Naive thymus-derived CD4-positive, alpha-beta T cell (primary cell): ENCODE data around the gene IGSF1. TPM values are rescaled to one million over a fixed set of nuclear protein-coding genes. Genes with fewer than 3 reads are reported as not detected.
"Not testable (repeated sequence)": the region's sequence is repeated elsewhere in the genome, so short reads cannot be mapped to it uniquely, and the experiment has no call there.

Source experiments
- ATAC-seq: fragments of 150-1000 bp; cut with Tn5 transposase; 2 replicates; pipeline ENCODE4 v1.10.0; 2021; ENCODE audit warnings: mild to moderate bottlenecking, moderate library complexity
- CTCF ChIA-PET: fragments of 350-600 bp; sonication (Branson Sonifier 250); formaldehyde crosslinking; loops from one replicate; lab custom pipeline; 2021; ENCODE audit warnings: antibody characterized with exemption; lab: Charles Lee
- POLR2A ChIA-PET: fragments of 350-600 bp; sonication (Branson Sonifier 250); formaldehyde crosslinking; loops from one replicate; lab custom pipeline; 2021; ENCODE audit warnings: antibody characterized with exemption, inconsistent platforms; lab: Charles Lee
- DNase-seq, 9 donors: peaks; one replicate each; pipeline versions ENCODE4 v3.0.0 to v3.0.0-alpha.2; 2020 to 2022; ENCODE audit warnings: mixed read lengths in 1 of 9
- H3K27ac ChIP-seq: one replicate; pipeline ENCODE4 v1.7.0; 2013; ENCODE audit warnings: mild to moderate bottlenecking, low read depth, low read length, moderate library complexity
- H3K27me3 ChIP-seq, 2 donors: one replicate each; pipeline ENCODE4 v1.7.0; 2013; ENCODE audit warnings: low read length in 2 of 2, mild to moderate bottlenecking in 2 of 2, moderate library complexity in 2 of 2; ENCODE audit not compliant: control insufficient read depth in 2 of 2, insufficient read depth in 2 of 2
- H3K36me3 ChIP-seq, 3 experiments: 1 replicate in 2 of 3; 2 replicates in 1 of 3; pipeline ENCODE4 v1.7.0; 2013; ENCODE audit warnings: low read length in 3 of 3, mild to moderate bottlenecking in 3 of 3, moderate library complexity in 1 of 3; ENCODE audit not compliant: insufficient read depth in 3 of 3, control insufficient read depth in 2 of 3
- H3K4me1 ChIP-seq, 2 donors: one replicate each; pipeline ENCODE4 v1.7.0; 2013; ENCODE audit warnings: low read length in 2 of 2, mild to moderate bottlenecking in 2 of 2, moderate library complexity in 1 of 2; ENCODE audit not compliant: control insufficient read depth in 2 of 2, insufficient read depth in 2 of 2
- H3K4me3 ChIP-seq: 2 replicates; pipeline ENCODE4 v1.7.0; 2013; ENCODE audit warnings: mild to moderate bottlenecking, low read length
- H3K9me3 ChIP-seq, 3 experiments: 1 replicate in 2 of 3; 2 replicates in 1 of 3; pipeline ENCODE4 v1.7.0; 2013; ENCODE audit warnings: low read length in 3 of 3; ENCODE audit not compliant: control insufficient read depth in 2 of 3
- H3K27ac Mint-ChIP-seq, 9 donors: one replicate each; pipeline ENCODE4 v1.8.0; 2020 to 2022; ENCODE audit warnings: mixed read lengths in 9 of 9, mild to moderate bottlenecking in 8 of 9, moderate library complexity in 5 of 9, inconsistent platforms in 2 of 9
- H3K27me3 Mint-ChIP-seq, 5 donors: one replicate each; pipeline ENCODE4 v1.8.0; 2021 to 2022; ENCODE audit warnings: mixed read lengths in 5 of 5, mild to moderate bottlenecking in 1 of 5
- H3K36me3 Mint-ChIP-seq, 5 donors: one replicate each; pipeline ENCODE4 v1.8.0; 2020 to 2022; ENCODE audit warnings: mixed read lengths in 5 of 5, mild to moderate bottlenecking in 3 of 5, inconsistent platforms in 1 of 5
- H3K4me1 Mint-ChIP-seq, 7 donors: one replicate each; pipeline ENCODE4 v1.8.0; 2020 to 2022; ENCODE audit warnings: mixed read lengths in 7 of 7, mild to moderate bottlenecking in 3 of 7, inconsistent platforms in 1 of 7
- H3K4me3 Mint-ChIP-seq, 10 donors: one replicate each; pipeline ENCODE4 v1.8.0; 2020 to 2022; ENCODE audit warnings: mild to moderate bottlenecking in 10 of 10, mixed read lengths in 10 of 10, moderate library complexity in 6 of 10, inconsistent platforms in 2 of 10
- H3K9me3 Mint-ChIP-seq, 11 donors: one replicate each; pipeline ENCODE4 v1.8.0; 2020 to 2022; ENCODE audit warnings: mixed read lengths in 11 of 11, mild to moderate bottlenecking in 4 of 11, inconsistent platforms in 1 of 11, moderate library complexity in 1 of 11
- intact Hi-C, 2 donors: fragments of 100-400 bp; cut with micrococcal nuclease; formaldehyde crosslinking; loops; one replicate each; pipeline ENCODE4 v1.15.1; 2023
- polyA plus RNA-seq, 2 donors: library from polyadenylated mRNA; unstranded; fragments of 300-500 nt; fragmentation: Illumina TruSeq; gene quantifications; one replicate each; pipeline ENCODE4 v1.2.3, GENCODE V29; 2021
- total RNA-seq, 6 experiments: library from RNA in 5 of 6; stranded (reverse) in 5 of 6; gene quantifications; 1 replicate in 5 of 6; 2 replicates in 1 of 6; pipeline ENCODE4 v1.2.3 and lab custom pipeline; 2021 to 2026

IGSF1 gene
- total and polyA plus RNA-seq, 7 experiments from 2014 or later: not detected

DNA sequence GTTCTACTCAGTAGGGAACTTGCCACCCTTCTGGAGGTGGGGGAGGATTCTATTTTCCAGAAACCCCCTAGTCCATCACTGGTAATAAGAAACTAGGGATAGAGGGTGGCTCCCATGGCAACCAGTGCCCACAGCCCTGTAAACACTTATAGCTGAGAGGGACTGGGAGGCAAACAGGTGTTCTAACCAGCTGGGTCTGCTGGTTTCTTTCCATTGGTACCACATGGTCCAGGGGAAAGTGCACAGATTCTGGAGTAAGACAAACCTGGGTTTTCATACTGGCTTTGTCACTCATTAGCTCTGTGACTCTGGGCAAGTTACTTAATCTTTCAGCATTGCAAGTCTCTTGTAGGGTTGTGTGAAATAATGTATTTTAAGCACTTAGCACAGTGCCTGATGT lies 26.9 kb downstream of the IGSF1 start:
- Histone ChIP-seq H3K27me3 (no peaks in the 10 kb centered on the region), H3K27ac (no peak overlapping the region), H3K9me3 (no peaks in the 10 kb centered on the region), H3K4me3 (no peak overlapping the region), H3K4me1 (no peaks in the 10 kb centered on the region), H3K36me3 (no peaks in the 10 kb centered on the region)
- Mint-ChIP-seq H3K9me3 (peaks cover 0 to 2% (median 0%) of the 10 kb centered on the region in 11 donors), H3K36me3 (no peaks in the 10 kb centered on the region), H3K27ac (no peak overlapping the region), H3K27me3 (peaks cover 0 to 7% (median 4%) of the 10 kb centered on the region in 5 donors), H3K4me3 (no peak overlapping the region), H3K4me1 (peaks cover 0 to 9% (median 0%) of the 10 kb centered on the region in 7 donors)
- ATAC-seq (no peak), DNase-seq (no peak)
- ChIA-PET CTCF (no interaction called here), POLR2A (no interaction called here)
- intact Hi-C loops: no loop called here

- no peak for ATAC-seq
- CTCF ChIA-PET: no interaction called here
- Histone ChIP-seq H3K27ac (no peak overlapping the region), H3K36me3 (no peaks in the 10 kb centered on the region), H3K27me3 (no peaks in the 10 kb centered on the region), H3K4me3 (no peak overlapping the region), H3K9me3 (no peaks in the 10 kb centered on the region), H3K4me1 (no peaks in the 10 kb centered on the region)
- H3K9me3 Mint-ChIP-seq: no peaks in the 10 kb centered on the region
- H3K4me1 Mint-ChIP-seq: no peaks in the 10 kb centered on the region
- intact Hi-C loops: no loop called here
- no peaks in the 10 kb centered on the region for H3K36me3 Mint-ChIP-seq
- peaks cover 0 to 4% (median 0%) of the 10 kb centered on the region in 5 donors for H3K27me3 Mint-ChIP-seq
- POLR2A ChIA-PET: no interaction called here
- no peak for DNase-seq
- H3K4me3 Mint-ChIP-seq: no peak overlapping the region
- no peak overlapping the region for H3K27ac Mint-ChIP-seq
Measured at GRCh38 chrX:131257367-131257766, 31.7 kb downstream of the IGSF1 start.

- H3K4me1 Mint-ChIP-seq, CTCF ChIA-PET, H3K36me3 Mint-ChIP-seq, H3K27ac ChIP-seq, DNase-seq, ATAC-seq, H3K4me3 ChIP-seq, H3K27me3 Mint-ChIP-seq, H3K27me3 ChIP-seq, intact Hi-C loops, POLR2A ChIA-PET, H3K4me1 ChIP-seq, H3K4me3 Mint-ChIP-seq, H3K27ac Mint-ChIP-seq, H3K36me3 ChIP-seq, H3K9me3 ChIP-seq, H3K9me3 Mint-ChIP-seq: not testable (repeated sequence)
Measured at GRCh38 chrX:131250984-131251738, 37.9 kb downstream of the IGSF1 start.

GRCh38 chrX:131239057-131239456 lies 50.0 kb downstream of the IGSF1 start:
- Mint-ChIP-seq H3K27me3 (peaks cover 0 to 4% (median 4%) of the 10 kb centered on the region in 5 donors), H3K36me3 (no peaks in the 10 kb centered on the region), H3K4me3 (no peak overlapping the region), H3K27ac (no peak overlapping the region), H3K4me1 (no peaks in the 10 kb centered on the region), H3K9me3 (peaks cover 0 to 2% (median 0%) of the 10 kb centered on the region in 11 donors)
- no peaks in the 10 kb centered on the region for H3K9me3 ChIP-seq
- no peaks in the 10 kb centered on the region for H3K36me3 ChIP-seq
- H3K27me3 ChIP-seq: no peaks in the 10 kb centered on the region
- ATAC-seq: no peak
- no peak overlapping the region for H3K4me3 ChIP-seq
- no peaks in the 10 kb centered on the region for H3K4me1 ChIP-seq
- POLR2A ChIA-PET: no interaction called here
- no peak overlapping the region for H3K27ac ChIP-seq
- DNase-seq: no peak
- CTCF ChIA-PET: no interaction called here
- intact Hi-C loops: no loop called here

- CTCF ChIA-PET: no interaction called here
- POLR2A ChIA-PET: no interaction called here
Measured at GRCh38 chrX:131237363-131237762, 51.7 kb downstream of the IGSF1 start.

DNA sequence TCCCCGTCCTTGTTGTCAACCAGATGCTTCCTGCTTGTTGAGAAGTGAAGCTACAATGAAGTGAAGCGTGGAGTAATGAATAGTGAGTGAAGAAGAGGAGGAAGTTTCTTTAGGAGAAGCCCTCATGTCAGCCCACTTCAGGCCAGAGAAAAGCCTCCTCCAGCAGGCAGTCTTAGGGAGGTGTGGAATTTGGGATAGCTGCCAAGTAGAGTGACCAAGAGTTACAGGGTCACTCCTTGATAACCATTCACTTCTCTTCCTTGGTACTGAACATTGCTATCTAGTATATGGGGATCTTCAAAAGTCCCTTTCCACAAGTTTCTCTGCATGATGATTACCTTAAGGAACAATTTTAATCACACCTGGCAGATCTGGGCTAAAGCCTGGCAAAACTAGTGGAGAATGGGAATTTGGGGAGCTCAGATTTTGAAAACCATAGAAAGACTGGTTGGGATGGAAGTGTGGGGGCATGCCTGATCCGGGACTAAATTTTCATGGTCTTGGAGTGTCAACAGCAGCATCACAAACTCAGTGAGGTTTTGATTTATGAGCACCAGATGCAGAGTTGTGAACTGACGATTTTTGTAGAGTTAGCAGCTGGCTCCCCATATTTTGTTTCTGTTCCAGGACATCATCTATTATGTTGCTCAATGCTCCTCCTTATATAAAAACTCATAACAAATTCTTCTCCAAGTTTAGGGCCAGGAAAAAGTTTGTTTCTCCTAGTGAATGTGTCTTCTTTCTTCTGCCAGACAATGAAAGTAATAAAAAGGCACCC lies 53.1 kb downstream of the IGSF1 start:
- Mint-ChIP-seq H3K27me3 (peaks cover 0 to 4% (median 0%) of the 10 kb centered on the region in 5 donors), H3K36me3 (no peaks in the 10 kb centered on the region), H3K9me3 (peaks cover 0 to 2% (median 0%) of the 10 kb centered on the region in 11 donors), H3K4me3 (no peak overlapping the region), H3K27ac (no peak overlapping the region), H3K4me1 (no peaks in the 10 kb centered on the region)
- DNase-seq (no peak), ATAC-seq (no peak)
- intact Hi-C loops: no loop called here
- H3K4me3 ChIP-seq: no peak overlapping the region
- H3K4me1 ChIP-seq: no peaks in the 10 kb centered on the region
- no peaks in the 10 kb centered on the region for H3K36me3 ChIP-seq
- POLR2A ChIA-PET: no interaction called here
- H3K9me3 ChIP-seq: no peaks in the 10 kb centered on the region
- no peaks in the 10 kb centered on the region for H3K27me3 ChIP-seq
- H3K27ac ChIP-seq: no peak overlapping the region
- CTCF ChIA-PET: no interaction called here

More at GRCh38 chrX:131237363-131237762, 51.7 kb downstream of the IGSF1 start:
- no peaks in the 10 kb centered on the region for H3K36me3 Mint-ChIP-seq
- ATAC-seq: no peak
- no peaks in the 10 kb centered on the region for H3K9me3 ChIP-seq
- peaks cover 0 to 4% (median 4%) of the 10 kb centered on the region in 5 donors for H3K27me3 Mint-ChIP-seq
- intact Hi-C loops: no loop called here
- no peaks in the 10 kb centered on the region for H3K4me1 Mint-ChIP-seq
- no peaks in the 10 kb centered on the region for H3K27me3 ChIP-seq
- DNase-seq: no peak
- peaks cover 0 to 3% (median 0%) of the 10 kb centered on the region in 11 donors for H3K9me3 Mint-ChIP-seq
- no peak overlapping the region for H3K4me3 ChIP-seq
- no peak overlapping the region for H3K27ac ChIP-seq
- H3K36me3 ChIP-seq: no peaks in the 10 kb centered on the region
- no peak overlapping the region for H3K27ac Mint-ChIP-seq
- no peak overlapping the region for H3K4me3 Mint-ChIP-seq
- H3K4me1 ChIP-seq: no peaks in the 10 kb centered on the region
